HepG2 (cell line): ENCODE data around the gene MRAP. TPM values are rescaled to one million over a fixed set of nuclear protein-coding genes. Genes with fewer than 3 reads are reported as not detected.
A peak's percentile ranks its signal among the peaks of the same experiment; 100 is the strongest.

ENCODE experiments used
- ATAC-seq: fragments of 200-7000 bp; cut with Tn5 transposase; 3 replicates; pipeline ENCODE4 v1.9.1; 2020; ENCODE audit warnings: mild to moderate bottlenecking, moderate library complexity
- BruUV-seq: library from RNA; stranded (reverse); fragments of 400-500 nt; replicated peaks from 2 replicates; lab custom pipeline; 2021; lab: Mats Ljungman, UMichigan
- CTCF ChIA-PET: fragments of 300-600 bp; formaldehyde crosslinking; extraction: SDS; loops from one replicate; lab custom pipeline; 2021; ENCODE audit warnings: low total read pairs, inconsistent platforms, low intra/inter-chr PET ratio; lab: Yijun Ruan, JAX
- POLR2A ChIA-PET: fragments of 350-600 bp; sonication (Branson Sonifier 250); formaldehyde crosslinking; loops from one replicate; lab custom pipeline; 2020; ENCODE audit warnings: antibody characterized with exemption, inconsistent platforms; lab: Yijun Ruan, JAX
- DNase-seq: peaks from one replicate; pipeline ENCODE4 v3.0.0-alpha.2; 2015; ENCODE audit warnings: low spot score
- FAIRE-seq: peaks from 3 replicates; lab custom pipeline; 2011; peaks lifted over from hg19 to GRCh38; lab: Jason Lieb, UNC
- H2AFZ ChIP-seq: one replicate; pipeline ENCODE4 v1.6.1; 2011; ENCODE audit warnings: low read length, inconsistent platforms
- H3K27ac ChIP-seq: fragments of 300-600 bp; 3 replicates; pipeline ENCODE4 v1.8.0; 2011; ENCODE audit warnings: mixed run types, mild to moderate bottlenecking, mixed read lengths, low read length, inconsistent platforms; ENCODE audit not compliant: insufficient read depth; ENCODE audit errors: extremely low read length
- H3K27me3 ChIP-seq, 2 experiments: fragments of 200-600 bp in 1 of 2; 2 replicates in 1 of 2; 3 replicates in 1 of 2; pipeline versions ENCODE4 v1.6.0 to v1.8.0; 2011; ENCODE audit warnings: low read length in 2 of 2, mild to moderate bottlenecking in 2 of 2, moderate library complexity in 2 of 2, inconsistent platforms in 1 of 2; ENCODE audit not compliant: insufficient read depth in 2 of 2, control insufficient read depth in 1 of 2
- H3K36me3 ChIP-seq, 2 experiments: fragments of 200-600 bp in 1 of 2; replicated peaks in 1 of 2; 2 replicates in 1 of 2; 3 replicates in 1 of 2; pipeline versions ENCODE4 v1.5.1 to v1.8.0; 2011; ENCODE audit warnings: low read length in 2 of 2, inconsistent platforms in 1 of 2; ENCODE audit not compliant: insufficient read depth in 2 of 2, control insufficient read depth in 1 of 2
- H3K4me1 ChIP-seq: 2 replicates; pipeline ENCODE4 v1.5.1; 2012; ENCODE audit warnings: low read length, inconsistent platforms; ENCODE audit not compliant: insufficient read depth
- H3K4me2 ChIP-seq: 2 replicates; pipeline ENCODE4 v1.6.0; 2011; ENCODE audit warnings: low read depth, low read length, inconsistent platforms
- H3K4me3 ChIP-seq, 3 experiments: fragments of 200-600 bp in 1 of 3; sonication (generic), shearing (Covaris generic) in 1 of 3; replicated peaks in 1 of 3; 2 replicates each; pipeline ENCODE4 v1.5.1; 2011 to 2016; ENCODE audit warnings: low read length in 3 of 3, inconsistent platforms in 2 of 3, low read depth in 2 of 3, mild to moderate bottlenecking in 2 of 3, control low read depth in 1 of 3, mixed read lengths in 1 of 3; ENCODE audit not compliant: insufficient read depth in 1 of 3
- H3K79me2 ChIP-seq: one replicate; pipeline ENCODE4 v1.6.1; 2011; ENCODE audit warnings: low read length, inconsistent platforms; ENCODE audit not compliant: insufficient read depth
- H3K9ac ChIP-seq: 2 replicates; pipeline ENCODE4 v1.6.0; 2011; ENCODE audit warnings: mild to moderate bottlenecking, low read depth, low read length, inconsistent platforms; ENCODE audit not compliant: insufficient read depth
- H3K9me3 ChIP-seq: 2 replicates; pipeline ENCODE4 v1.5.1; 2012; ENCODE audit warnings: mild to moderate bottlenecking, low read length
- H4K20me1 ChIP-seq: 2 replicates; pipeline ENCODE4 v1.6.0; 2011; ENCODE audit warnings: inconsistent platforms, mild to moderate bottlenecking, low read length, moderate library complexity; ENCODE audit not compliant: insufficient read depth
- CEBPG ChIP-seq: IDR thresholded peaks from 2 replicates; pipeline ENCODE4 v1.6.1; 2016
- GTF2F1 ChIP-seq: fragments of 150-350 bp; IDR thresholded peaks from 2 replicates; pipeline ENCODE4 v1.6.1; 2014; ENCODE audit warnings: low read length
- HNF4A ChIP-seq: sonication (generic); formaldehyde crosslinking; IDR thresholded peaks from 2 replicates; pipeline ENCODE4 v1.4.0; 2020; ENCODE audit warnings: missing genetic modification reagents
- HNRNPK ChIP-seq: fragments of 200-400 bp; formaldehyde crosslinking; IDR thresholded peaks from 2 replicates; pipeline ENCODE4 v1.6.1; 2018; ENCODE audit warnings: low read length, low read depth, moderate library complexity, mild to moderate bottlenecking; ENCODE audit not compliant: poor library complexity, severe bottlenecking
- MIER2 ChIP-seq: IDR thresholded peaks from 2 replicates; pipeline ENCODE4 v1.6.1; 2016; ENCODE audit warnings: missing biosample characterization, missing genetic modification reagents
- NR2F6 ChIP-seq, 2 experiments: IDR thresholded peaks; 2 replicates each; pipeline ENCODE4 v1.6.1; 2016; ENCODE audit warnings: antibody characterized with exemption in 1 of 2, mild to moderate bottlenecking in 1 of 2
- SNRNP70 ChIP-seq: fragments of 200-400 bp; formaldehyde crosslinking; IDR thresholded peaks from 2 replicates; pipeline ENCODE4 v1.6.1; 2017; ENCODE audit warnings: mild to moderate bottlenecking, low read depth, low read length, moderate library complexity
- SOX5 ChIP-seq: IDR thresholded peaks from 2 replicates; pipeline ENCODE4 v1.6.1; 2016; ENCODE audit warnings: borderline replicate concordance
- TCF12 ChIP-seq, 2 experiments: fragments of 450-650 bp in 1 of 2; sonication (generic) in 1 of 2; formaldehyde crosslinking in 1 of 2; IDR thresholded peaks; 2 replicates each; pipeline versions ENCODE4 v1.6.1 to v1.8.0; 2017 to 2022; ENCODE audit warnings: antibody characterized with exemption in 1 of 2, mild to moderate bottlenecking in 1 of 2, missing genetic modification reagents in 1 of 2, moderate library complexity in 1 of 2
- ZBTB3 ChIP-seq: sonication (generic); formaldehyde crosslinking; IDR thresholded peaks from 2 replicates; pipeline ENCODE4 v1.4.0; 2020; ENCODE audit warnings: low read depth, mild to moderate bottlenecking, moderate library complexity, missing genetic modification reagents, borderline replicate concordance
- ZMYM3 ChIP-seq: sonication (generic); formaldehyde crosslinking; IDR thresholded peaks from 2 replicates; pipeline ENCODE4 v1.5.1; 2020; ENCODE audit warnings: mild to moderate bottlenecking, missing genetic modification reagents
- ZNF724P ChIP-seq: sonication (generic); formaldehyde crosslinking; IDR thresholded peaks from 2 replicates; pipeline ENCODE4 v1.8.0; 2022; ENCODE audit warnings: missing genetic modification reagents, borderline replicate concordance
- ZNF761 ChIP-seq: sonication (generic); formaldehyde crosslinking; conservative IDR thresholded peaks from 2 replicates; pipeline ENCODE4 v1.4.0; 2020; ENCODE audit warnings: mild to moderate bottlenecking, missing genetic modification reagents
- ZNF770 ChIP-seq: sonication (generic); formaldehyde crosslinking; IDR thresholded peaks from 2 replicates; pipeline ENCODE4 v1.5.0; 2020; ENCODE audit warnings: mild to moderate bottlenecking, missing genetic modification reagents
- WGBS: methylation state at CpG from one replicate; pipeline ENCODE4 v1.1.6; 2017; ENCODE audit warnings: low lambda C conversion rate; 5-methylcytosine and 5-hydroxymethylcytosine counted together
- in situ Hi-C: cut with HindIII; loops from 2 replicates; pipeline ENCODE4 v1.10.0; 2017; ENCODE audit warnings: low pct_unique_long_range_greater_than_20kb; ENCODE audit not compliant: extremely low pct_ligation_motif_present
- intact Hi-C: fragments of 100-400 bp; cut with micrococcal nuclease; formaldehyde crosslinking; loops from one replicate; pipeline ENCODE4 v1.10.0; 2022; ENCODE audit not compliant: unreplicated experiment
- polyA plus RNA-seq, 8 experiments: library from polyadenylated mRNA; depleted of rRNA in 3 of 8; stranded (reverse) in 7 of 8; unstranded in 1 of 8; fragments of >200 nt; fragmentation: Illumina TruSeq in 4 of 8; extraction: Trizol in 4 of 8; gene quantifications; 2 replicates each; pipeline versions ENCODE4 v1.2.1 to v1.2.3, GENCODE V29; 2011 to 2016; ENCODE audit warnings: low read depth in 4 of 8, missing spikeins in 1 of 8, mixed read lengths in 1 of 8; ENCODE audit not compliant: insufficient read depth in 1 of 8
- total RNA-seq, 5 experiments: library from RNA; depleted of rRNA; stranded (reverse); fragments of >200 nt; fragmentation: Illumina TruSeq; extraction: Trizol; gene quantifications; 2 replicates each; pipeline ENCODE4 v1.2.3, GENCODE V29; 2016; ENCODE audit warnings: low read depth in 1 of 5
- TF ChIP-seq, protein P1 (sequence below): sonication (generic); formaldehyde crosslinking; IDR thresholded peaks from 2 replicates; pipeline ENCODE4 v1.4.0; 2020; ENCODE audit warnings: missing genetic modification reagents
- TF ChIP-seq, protein P2 (sequence below), 2 experiments: fragments of 450-650 bp in 1 of 2; sonication (generic) in 1 of 2; formaldehyde crosslinking; IDR thresholded peaks; 2 replicates each; pipeline versions ENCODE4 v1.5.0 to v1.8.0; 2020 to 2022; ENCODE audit warnings: mild to moderate bottlenecking in 1 of 2, missing genetic modification reagents in 1 of 2

The MRAP gene
- total and polyA plus RNA-seq, 2 of the 13 experiments (the other 11 are each of a cell fraction or from before 2014, with no cell fraction given), result 0.46 to 1.2 TPM

DNA sequence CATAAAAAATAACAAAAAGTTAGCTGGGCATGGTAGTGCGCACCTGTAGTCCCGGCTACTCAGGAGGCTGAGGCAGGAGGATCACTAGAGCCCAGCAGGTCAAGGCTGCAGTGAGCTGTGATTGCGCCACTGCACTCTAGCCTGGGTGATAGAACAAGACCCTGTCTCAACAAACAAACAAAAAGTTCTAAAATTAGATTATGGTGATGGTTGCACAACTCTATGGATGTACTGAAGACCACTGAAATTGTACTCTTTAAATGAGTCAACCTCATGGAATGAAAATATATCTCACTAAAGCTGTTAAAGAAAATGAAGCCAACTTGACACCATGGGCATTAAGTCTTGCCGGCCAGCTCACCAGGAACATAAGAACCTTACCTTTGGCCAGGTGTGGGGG lies 9.1 kb downstream of the MRAP start (continued):
- TF ChIP-seq ZNF770 (CRISPR knock-in tag) (peak; percentile 99), NR2F6 (IDR thresholded peaks at IDR 0.05) (0 out of 2 replicates have a peak, but pooled peaks have one; percentile 32), NR2F6 (CRISPR knock-in tag; IDR thresholded peaks at IDR 0.05) (peak; percentile 22; the same call in 1 of the 2 replicates), SNRNP70 (no peak), ZNF761 (no peak), ZBTB3 (CRISPR knock-in tag) (no peak), MIER2 (no peak), SOX5 (CRISPR knock-in tag) (peak; percentile 44; the same call in 1 of the 2 replicates), ZMYM3 (CRISPR knock-in tag) (peak; percentile 84), ZNF724P (no peak), HNF4A (CRISPR knock-in tag) (peak; percentile 49; the same call in 1 of the 2 replicates), CEBPG (CRISPR knock-in tag) (peak; percentile 70)
- TF ChIP-seq, all 625 proteins: peak for 22

DNA sequence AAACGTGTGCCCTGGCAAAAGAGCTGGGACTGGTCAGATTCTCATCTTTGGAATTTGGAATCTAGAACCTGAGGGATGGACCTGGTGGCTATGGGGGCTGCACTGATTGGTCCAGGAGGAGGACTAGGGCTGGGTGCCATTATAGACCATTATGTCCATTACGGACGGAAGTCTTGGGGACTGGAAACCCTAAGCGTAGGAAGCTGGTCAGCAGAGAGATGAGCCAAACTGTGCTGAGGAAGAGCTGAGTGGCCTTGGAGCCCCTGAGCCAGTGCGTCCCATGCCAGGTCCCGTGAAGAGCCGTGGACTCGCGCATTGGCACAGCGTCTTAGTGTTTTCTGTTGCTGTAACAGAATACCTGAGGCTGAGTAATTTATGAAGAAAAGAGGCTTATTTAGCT lies 10.0 kb downstream of the MRAP start:
- Histone ChIP-seq H3K4me3 (no peak overlapping the region), H3K9me3 (no peaks in the 10 kb centered on the region), H4K20me1 (no peaks in the 10 kb centered on the region), H3K27me3 (no peaks in the 10 kb centered on the region), H3K4me1 (peaks cover 14% of the 10 kb centered on the region), H3K79me2 (no peaks in the 10 kb centered on the region), H2AFZ (no peak overlapping the region), H3K4me2 (no peak overlapping the region), H3K27ac (no peak overlapping the region), H3K36me3 (peaks cover 0 to 22% of the 10 kb centered on the region in 2 experiments; a peak in 3 of 5 replicates), H3K9ac (no peak overlapping the region)
- no peak for DNase-seq
- no peak for FAIRE-seq
- in situ Hi-C loops (no loop called here), intact Hi-C loops (loop anchor here (5.0 kb wide), 1 partner anchor 49 kb away; no protein-coding TSS in a partner anchor)
- POLR2A ChIA-PET, result interaction anchor here (1.0 kb wide), 1 partner anchor 10 kb away, joined by 3 read pairs; the partner anchor contains the start of gene MRAP
- BruUV-seq, result no TSS peak
- no peak for ATAC-seq
- WGBS, result 89% methylated on average over 10 of the region's 10 CpGs
- CTCF ChIA-PET, result no interaction called here
- TF ChIP-seq GTF2F1, result no peak
- TF ChIP-seq HNRNPK, result no peak
- no peak for TF ChIP-seq TCF12 (IDR thresholded peaks at IDR 0.05)
- TF ChIP-seq TCF12 (CRISPR knock-in tag; IDR thresholded peaks at IDR 0.05), result no peak
- TF ChIP-seq, protein P1, sequence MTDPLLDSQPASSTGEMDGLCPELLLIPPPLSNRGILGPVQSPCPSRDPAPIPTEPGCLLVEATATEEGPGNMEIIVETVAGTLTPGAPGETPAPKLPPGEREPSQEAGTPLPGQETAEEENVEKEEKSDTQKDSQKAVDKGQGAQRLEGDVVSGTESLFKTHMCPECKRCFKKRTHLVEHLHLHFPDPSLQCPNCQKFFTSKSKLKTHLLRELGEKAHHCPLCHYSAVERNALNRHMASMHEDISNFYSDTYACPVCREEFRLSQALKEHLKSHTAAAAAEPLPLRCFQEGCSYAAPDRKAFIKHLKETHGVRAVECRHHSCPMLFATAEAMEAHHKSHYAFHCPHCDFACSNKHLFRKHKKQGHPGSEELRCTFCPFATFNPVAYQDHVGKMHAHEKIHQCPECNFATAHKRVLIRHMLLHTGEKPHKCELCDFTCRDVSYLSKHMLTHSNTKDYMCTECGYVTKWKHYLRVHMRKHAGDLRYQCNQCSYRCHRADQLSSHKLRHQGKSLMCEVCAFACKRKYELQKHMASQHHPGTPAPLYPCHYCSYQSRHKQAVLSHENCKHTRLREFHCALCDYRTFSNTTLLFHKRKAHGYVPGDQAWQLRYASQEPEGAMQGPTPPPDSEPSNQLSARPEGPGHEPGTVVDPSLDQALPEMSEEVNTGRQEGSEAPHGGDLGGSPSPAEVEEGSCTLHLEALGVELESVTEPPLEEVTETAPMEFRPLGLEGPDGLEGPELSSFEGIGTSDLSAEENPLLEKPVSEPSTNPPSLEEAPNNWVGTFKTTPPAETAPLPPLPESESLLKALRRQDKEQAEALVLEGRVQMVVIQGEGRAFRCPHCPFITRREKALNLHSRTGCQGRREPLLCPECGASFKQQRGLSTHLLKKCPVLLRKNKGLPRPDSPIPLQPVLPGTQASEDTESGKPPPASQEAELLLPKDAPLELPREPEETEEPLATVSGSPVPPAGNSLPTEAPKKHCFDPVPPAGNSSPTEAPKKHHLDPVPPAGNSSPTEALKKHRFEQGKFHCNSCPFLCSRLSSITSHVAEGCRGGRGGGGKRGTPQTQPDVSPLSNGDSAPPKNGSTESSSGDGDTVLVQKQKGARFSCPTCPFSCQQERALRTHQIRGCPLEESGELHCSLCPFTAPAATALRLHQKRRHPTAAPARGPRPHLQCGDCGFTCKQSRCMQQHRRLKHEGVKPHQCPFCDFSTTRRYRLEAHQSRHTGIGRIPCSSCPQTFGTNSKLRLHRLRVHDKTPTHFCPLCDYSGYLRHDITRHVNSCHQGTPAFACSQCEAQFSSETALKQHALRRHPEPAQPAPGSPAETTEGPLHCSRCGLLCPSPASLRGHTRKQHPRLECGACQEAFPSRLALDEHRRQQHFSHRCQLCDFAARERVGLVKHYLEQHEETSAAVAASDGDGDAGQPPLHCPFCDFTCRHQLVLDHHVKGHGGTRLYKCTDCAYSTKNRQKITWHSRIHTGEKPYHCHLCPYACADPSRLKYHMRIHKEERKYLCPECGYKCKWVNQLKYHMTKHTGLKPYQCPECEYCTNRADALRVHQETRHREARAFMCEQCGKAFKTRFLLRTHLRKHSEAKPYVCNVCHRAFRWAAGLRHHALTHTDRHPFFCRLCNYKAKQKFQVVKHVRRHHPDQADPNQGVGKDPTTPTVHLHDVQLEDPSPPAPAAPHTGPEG (CRISPR knock-in tag), result no peak
- TF ChIP-seq, protein P2, sequence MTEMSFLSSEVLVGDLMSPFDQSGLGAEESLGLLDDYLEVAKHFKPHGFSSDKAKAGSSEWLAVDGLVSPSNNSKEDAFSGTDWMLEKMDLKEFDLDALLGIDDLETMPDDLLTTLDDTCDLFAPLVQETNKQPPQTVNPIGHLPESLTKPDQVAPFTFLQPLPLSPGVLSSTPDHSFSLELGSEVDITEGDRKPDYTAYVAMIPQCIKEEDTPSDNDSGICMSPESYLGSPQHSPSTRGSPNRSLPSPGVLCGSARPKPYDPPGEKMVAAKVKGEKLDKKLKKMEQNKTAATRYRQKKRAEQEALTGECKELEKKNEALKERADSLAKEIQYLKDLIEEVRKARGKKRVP (CRISPR knock-in tag; IDR thresholded peaks at IDR 0.05), result no peak
